SW 1271 (cell line): ENCODE measurements around the gene GTPBP1.
A peak's percentile ranks its signal among the peaks of the same experiment; 100 is the strongest.

Experiments
- DNase-seq, 2 experiments: peaks; one replicate each; lab custom pipeline; 2025; lab: John Stamatoyannopoulos, UW

Gene GTPBP1

GRCh38 chr22:38760477-38761201 lies 54.9 kb downstream of the GTPBP1 start:
- DNase-seq, result no peak

GRCh38 chr22:38761202-38762162 lies 55.7 kb downstream of the GTPBP1 start:
- no peak for DNase-seq

- no peak for DNase-seq
Observed at GRCh38 chr22:38762551-38762983, 56.8 kb downstream of the GTPBP1 start.

- peak; percentile 46 to 55 for DNase-seq
Observed at GRCh38 chr22:38766076-38766777, 60.5 kb downstream of the GTPBP1 start.

- DNase-seq, result no peak
Observed at GRCh38 chr22:38767313-38767712, 61.6 kb downstream of the GTPBP1 start.

GRCh38 chr22:38768036-38768435 lies 62.3 kb downstream of the GTPBP1 start:
- DNase-seq, result no peak

GRCh38 chr22:38770257-38770949 lies 64.7 kb downstream of the GTPBP1 start:
- DNase-seq, result no peak

GRCh38 chr22:38772623-38772873 lies 66.8 kb downstream of the GTPBP1 start:
- DNase-seq, result no peak

- no peak for DNase-seq
Observed at GRCh38 chr22:38773363-38773946, 67.7 kb downstream of the GTPBP1 start.

GRCh38 chr22:38774496-38775166 lies 68.9 kb downstream of the GTPBP1 start:
- no peak for DNase-seq

GRCh38 chr22:38775656-38776055 lies 69.9 kb downstream of the GTPBP1 start:
- DNase-seq, result no peak

GRCh38 chr22:38776086-38776485 lies 70.3 kb downstream of the GTPBP1 start:
- DNase-seq, result no peak

- no peak for DNase-seq
Observed at GRCh38 chr22:38777087-38777671, 71.4 kb downstream of the GTPBP1 start.

GRCh38 chr22:38781033-38781432 lies 75.3 kb downstream of the GTPBP1 start:
- no peak for DNase-seq

- no peak for DNase-seq
Observed at GRCh38 chr22:38782402-38783094, 76.8 kb downstream of the GTPBP1 start.
